Measurements from ENCODE around the gene C11orf91. TPM values are rescaled to one million over a fixed set of nuclear protein-coding genes. Genes with fewer than 3 reads are reported as not detected.
"Not testable (repeated sequence)": the region's sequence is repeated elsewhere in the genome, so short reads cannot be mapped to it uniquely, and the experiment has no call there.

Gene C11orf91
- total RNA-seq, 1 donor from 2014 or later: not detected

- H3K36me3 ChIP-seq: no peaks in the 10 kb centered on the region
- H3K4me3 Mint-ChIP-seq: no peak overlapping the region
- no peaks in the 10 kb centered on the region for H3F3A ChIP-seq (ENCODE audit: low read depth)
- no peaks in the 10 kb centered on the region for H4K20me1 ChIP-seq (ENCODE audit: low read depth)
- peaks cover 3% of the 10 kb centered on the region for H3K9me3 Mint-ChIP-seq
- no peaks in the 10 kb centered on the region for H3K27me3 Mint-ChIP-seq (ENCODE audit: insufficient read depth, low read depth)
- no peak overlapping the region for H3K4me2 ChIP-seq
- H3K4me1 ChIP-seq: peaks cover 6% of the 10 kb centered on the region
- H3K9me3 ChIP-seq (ENCODE audit: low read depth): no peaks in the 10 kb centered on the region
- H3K9ac ChIP-seq: no peak overlapping the region
- no peak overlapping the region for H3K27ac Mint-ChIP-seq
- no peak overlapping the region for H3K4me3 ChIP-seq
- H3K79me2 ChIP-seq (ENCODE audit: low read depth): no peaks in the 10 kb centered on the region
- peaks cover 8% of the 10 kb centered on the region for H3K36me3 Mint-ChIP-seq
- TF ChIP-seq EZH2 (IDR thresholded peaks at IDR 0.05): no peak
- TF ChIP-seq EZH2phosphoT487 (IDR thresholded peaks at IDR 0.05): no peak
- no peak for TF ChIP-seq CTCF (IDR thresholded peaks at IDR 0.05)
- no peak overlapping the region for H2AFZ ChIP-seq (replicated peaks)
- DNase-seq (ENCODE audit: low spot score): no peak
- no peaks in the 10 kb centered on the region for H3K27me3 ChIP-seq
- no peak overlapping the region for H3K27ac ChIP-seq
- H3K4me1 Mint-ChIP-seq: peaks cover 42% of the 10 kb centered on the region
These were observed 35.8 kb downstream of the C11orf91 start for GRCh38 chr11:33664827-33665226.

GRCh38 chr11:33664166-33664565, 36.5 kb downstream of the C11orf91 start:
- H3K27ac Mint-ChIP-seq: no peak overlapping the region
- H3F3A ChIP-seq (ENCODE audit: low read depth): no peaks in the 10 kb centered on the region
- no peak overlapping the region for H3K4me3 ChIP-seq
- H3K27me3 ChIP-seq: no peaks in the 10 kb centered on the region
- H3K27me3 Mint-ChIP-seq (ENCODE audit: insufficient read depth, low read depth): no peaks in the 10 kb centered on the region
- no peak for TF ChIP-seq EZH2 (IDR thresholded peaks at IDR 0.05)
- TF ChIP-seq EZH2phosphoT487 (IDR thresholded peaks at IDR 0.05): no peak
- TF ChIP-seq CTCF (IDR thresholded peaks at IDR 0.05): no peak
- H3K9me3 Mint-ChIP-seq: peaks cover 3% of the 10 kb centered on the region
- no peak for DNase-seq (ENCODE audit: low spot score)
- no peaks in the 10 kb centered on the region for H3K9me3 ChIP-seq (ENCODE audit: low read depth)
- no peaks in the 10 kb centered on the region for H4K20me1 ChIP-seq (ENCODE audit: low read depth)
- peaks cover 8% of the 10 kb centered on the region for H3K36me3 Mint-ChIP-seq
- H3K4me2 ChIP-seq: no peak overlapping the region
- H3K27ac ChIP-seq: no peak overlapping the region
- peaks cover 6% of the 10 kb centered on the region for H3K4me1 ChIP-seq
- no peak overlapping the region for H2AFZ ChIP-seq (replicated peaks)
- H3K4me1 Mint-ChIP-seq: peaks cover 36% of the 10 kb centered on the region
- no peak overlapping the region for H3K9ac ChIP-seq
- H3K36me3 ChIP-seq: no peaks in the 10 kb centered on the region
- H3K79me2 ChIP-seq (ENCODE audit: low read depth): no peaks in the 10 kb centered on the region
- no peak overlapping the region for H3K4me3 Mint-ChIP-seq

DNA sequence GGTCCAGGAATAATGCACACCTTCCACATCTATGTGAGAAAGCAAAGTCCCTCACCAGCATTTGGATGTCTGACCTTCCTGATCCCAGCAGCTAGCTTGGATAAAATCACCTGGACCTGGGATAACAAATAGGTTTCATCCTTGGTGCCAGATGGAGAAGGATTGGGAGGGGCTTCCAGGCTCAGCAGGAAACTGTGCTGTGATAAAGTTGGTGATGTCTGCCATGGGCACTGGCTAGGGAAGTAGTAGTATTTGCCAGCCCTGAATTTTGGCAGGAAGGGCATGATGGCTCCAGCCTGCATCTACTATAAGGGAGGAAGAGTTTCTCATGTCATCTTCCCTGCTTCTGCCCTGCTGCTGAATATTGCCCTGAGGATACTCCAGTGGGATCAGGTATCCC, 37.5 kb downstream of the C11orf91 start:
- no peaks in the 10 kb centered on the region for H3F3A ChIP-seq (ENCODE audit: low read depth)
- no peak overlapping the region for H3K4me3 ChIP-seq
- Mint-ChIP-seq H3K9me3 (peaks cover 3% of the 10 kb centered on the region), H3K4me1 (peaks cover 25% of the 10 kb centered on the region), H3K27ac (no peak overlapping the region), H3K36me3 (peaks cover 8% of the 10 kb centered on the region), H3K27me3 (ENCODE audit: insufficient read depth, low read depth) (no peaks in the 10 kb centered on the region), H3K4me3 (no peak overlapping the region)
- no peak overlapping the region for H3K9ac ChIP-seq
- H3K4me2 ChIP-seq: no peak overlapping the region
- H3K4me1 ChIP-seq: no peaks in the 10 kb centered on the region
- H3K9me3 ChIP-seq (ENCODE audit: low read depth): no peaks in the 10 kb centered on the region
- H4K20me1 ChIP-seq (ENCODE audit: low read depth): no peaks in the 10 kb centered on the region
- TF ChIP-seq EZH2 (IDR thresholded peaks at IDR 0.05): no peak
- no peak for TF ChIP-seq CTCF (IDR thresholded peaks at IDR 0.05)
- no peak for TF ChIP-seq EZH2phosphoT487 (IDR thresholded peaks at IDR 0.05)
- no peak overlapping the region for H2AFZ ChIP-seq (replicated peaks)
- no peaks in the 10 kb centered on the region for H3K36me3 ChIP-seq
- no peaks in the 10 kb centered on the region for H3K27me3 ChIP-seq
- no peak for DNase-seq (ENCODE audit: low spot score)
- no peaks in the 10 kb centered on the region for H3K79me2 ChIP-seq (ENCODE audit: low read depth)
- H3K27ac ChIP-seq: no peak overlapping the region

GRCh38 chr11:33661526-33661925, 39.1 kb downstream of the C11orf91 start:
- H3K27me3 ChIP-seq; H3K79me2 ChIP-seq (ENCODE audit: low read depth); H3K9me3 ChIP-seq (ENCODE audit: low read depth); H4K20me1 ChIP-seq (ENCODE audit: low read depth); H3K9ac ChIP-seq; H3K27me3 Mint-ChIP-seq (ENCODE audit: insufficient read depth, low read depth); H3K27ac Mint-ChIP-seq; H3F3A ChIP-seq (ENCODE audit: low read depth); H3K36me3 ChIP-seq; H3K27ac ChIP-seq; H3K9me3 Mint-ChIP-seq; H3K4me2 ChIP-seq; H2AFZ ChIP-seq (replicated peaks); DNase-seq (ENCODE audit: low spot score); H3K4me3 ChIP-seq; H3K4me3 Mint-ChIP-seq; H3K36me3 Mint-ChIP-seq; H3K4me1 ChIP-seq: not testable (repeated sequence)
- H3K4me1 Mint-ChIP-seq: peaks cover 22% of the 10 kb centered on the region

All from neural progenitor cell (in vitro differentiated cells).